HEK293 (cell line): ENCODE measurements around the gene SPATA2L.

ENCODE experiments used
- CTCF ChIA-PET: fragments of 350-600 bp; formaldehyde crosslinking; extraction: SDS; loops from one replicate; lab custom pipeline; 2021; ENCODE audit warnings: antibody characterized with exemption; lab: Yijun Ruan, JAX
- POLR2A ChIA-PET: fragments of 300-600 bp; formaldehyde crosslinking; extraction: SDS; loops from one replicate; lab custom pipeline; 2020; ENCODE audit warnings: antibody characterized with exemption, inconsistent platforms; lab: Yijun Ruan, JAX
- H3K27ac ChIP-seq: fragments of 200-500 bp; sonication (Bioruptor generic); 2 replicates; pipeline ENCODE4 v1.5.1; 2014; ENCODE audit warnings: low read depth, low read length, control low read depth, inconsistent platforms; ENCODE audit errors: extremely low read depth
- H3K36me3 ChIP-seq, 2 experiments: fragments of 200-500 bp in 1 of 2; sonication (Bioruptor generic) in 1 of 2; 1 replicate in 1 of 2; 2 replicates in 1 of 2; pipeline ENCODE4 v1.5.1; 2014 to 2017; ENCODE audit warnings: inconsistent platforms in 2 of 2, low read length in 2 of 2; ENCODE audit not compliant: control insufficient read depth in 2 of 2, insufficient read depth in 1 of 2
- H3K4me1 ChIP-seq: fragments of 200-500 bp; sonication (Bioruptor generic); 2 replicates; pipeline ENCODE4 v1.5.1; 2014; ENCODE audit warnings: mild to moderate bottlenecking, low read length, inconsistent platforms; ENCODE audit not compliant: control insufficient read depth, insufficient read depth
- H3K4me3 ChIP-seq: 2 replicates; pipeline ENCODE4 v1.5.1; 2011; ENCODE audit warnings: low read depth, mild to moderate bottlenecking, control low read depth, low read length, moderate library complexity
- H3K9me3 ChIP-seq: fragments of 200-500 bp; sonication (Bioruptor generic); 2 replicates; pipeline ENCODE4 v1.5.1; 2014; ENCODE audit warnings: low read depth, low read length, inconsistent platforms; ENCODE audit not compliant: control insufficient read depth, insufficient read depth
- GFI1B ChIP-seq: fragments of 450-650 bp; formaldehyde crosslinking; IDR thresholded peaks from 2 replicates; pipeline ENCODE4 v1.5.1; 2016; ENCODE audit warnings: missing biosample characterization, missing genetic modification characterization
- GLI4 ChIP-seq: fragments of 450-650 bp; formaldehyde crosslinking; IDR thresholded peaks from 2 replicates; pipeline ENCODE4 v1.5.1; 2016; ENCODE audit warnings: missing biosample characterization, missing genetic modification characterization
- GLIS1 ChIP-seq: fragments of 450-650 bp; formaldehyde crosslinking; IDR thresholded peaks from 2 replicates; pipeline ENCODE4 v1.5.1; 2016; ENCODE audit warnings: missing biosample characterization, missing genetic modification characterization
- IKZF3 ChIP-seq: fragments of 450-650 bp; IDR thresholded peaks from 2 replicates; pipeline ENCODE4 v1.5.0; 2018; ENCODE audit warnings: missing biosample characterization, mild to moderate bottlenecking, missing genetic modification characterization, moderate library complexity
- KLF1 ChIP-seq: fragments of 450-650 bp; formaldehyde crosslinking; IDR thresholded peaks from 2 replicates; pipeline ENCODE4 v1.5.1; 2016; ENCODE audit warnings: missing biosample characterization, missing genetic modification characterization
- KLF7 ChIP-seq: fragments of 450-650 bp; formaldehyde crosslinking; IDR thresholded peaks from 2 replicates; pipeline ENCODE4 v1.5.1; 2016; ENCODE audit warnings: missing biosample characterization, missing genetic modification characterization, borderline replicate concordance
- KLF9 ChIP-seq: fragments of 450-650 bp; formaldehyde crosslinking; IDR thresholded peaks from 2 replicates; pipeline ENCODE4 v1.5.1; 2016; ENCODE audit warnings: missing biosample characterization, missing genetic modification characterization, low read depth
- YY2 ChIP-seq: fragments of 450-650 bp; formaldehyde crosslinking; IDR thresholded peaks from 2 replicates; pipeline ENCODE4 v1.5.1; 2016; ENCODE audit warnings: missing biosample characterization, missing genetic modification characterization
- ZBTB11 ChIP-seq: fragments of 450-650 bp; formaldehyde crosslinking; conservative IDR thresholded peaks from 2 replicates; pipeline ENCODE4 v1.5.1; 2016; ENCODE audit warnings: low read depth, missing biosample characterization, missing genetic modification characterization
- ZBTB20 ChIP-seq: fragments of 450-650 bp; formaldehyde crosslinking; IDR thresholded peaks from 2 replicates; pipeline ENCODE4 v1.5.1; 2016; ENCODE audit warnings: missing biosample characterization, missing genetic modification characterization
- ZBTB26 ChIP-seq: fragments of 450-650 bp; formaldehyde crosslinking; optimal IDR thresholded peaks from 2 replicates; pipeline ENCODE3; 2016; ENCODE audit warnings: missing biosample characterization, mild to moderate bottlenecking, missing genetic modification characterization
- ZFP37 ChIP-seq: fragments of 450-650 bp; formaldehyde crosslinking; IDR thresholded peaks from 2 replicates; pipeline ENCODE4 v1.5.1; 2016; ENCODE audit warnings: missing biosample characterization, missing genetic modification characterization
- ZFP69B ChIP-seq: fragments of 450-650 bp; formaldehyde crosslinking; IDR thresholded peaks from 2 replicates; pipeline ENCODE4 v1.5.1; 2016; ENCODE audit warnings: missing biosample characterization, missing genetic modification characterization
- ZNF202 ChIP-seq: fragments of 450-650 bp; formaldehyde crosslinking; IDR thresholded peaks from 2 replicates; pipeline ENCODE4 v1.5.1; 2016; ENCODE audit warnings: missing biosample characterization, missing genetic modification characterization, borderline replicate concordance
- ZNF248 ChIP-seq: fragments of 450-650 bp; formaldehyde crosslinking; IDR thresholded peaks from 2 replicates; pipeline ENCODE4 v1.5.1; 2017; ENCODE audit warnings: missing biosample characterization, missing genetic modification characterization
- ZNF26 ChIP-seq: fragments of 450-650 bp; formaldehyde crosslinking; IDR thresholded peaks from 2 replicates; pipeline ENCODE4 v1.5.1; 2016; ENCODE audit warnings: missing biosample characterization, missing genetic modification characterization
- ZNF335 ChIP-seq: fragments of 450-650 bp; formaldehyde crosslinking; conservative IDR thresholded peaks from 2 replicates; pipeline ENCODE4 v1.5.1; 2016; ENCODE audit warnings: missing biosample characterization, missing genetic modification characterization
- ZNF510 ChIP-seq: fragments of 450-650 bp; formaldehyde crosslinking; IDR thresholded peaks from 2 replicates; pipeline ENCODE4 v1.5.1; 2018; ENCODE audit warnings: mild to moderate bottlenecking, missing genetic modification characterization, missing biosample characterization; ENCODE audit not compliant: insufficient replicate concordance
- ZNF544 ChIP-seq: fragments of 450-650 bp; formaldehyde crosslinking; IDR thresholded peaks from 2 replicates; pipeline ENCODE4 v1.5.0; 2017; ENCODE audit warnings: missing biosample characterization, missing genetic modification characterization
- ZNF571 ChIP-seq: fragments of 450-650 bp; formaldehyde crosslinking; IDR thresholded peaks from 2 replicates; pipeline ENCODE4 v1.5.0; 2017; ENCODE audit warnings: missing biosample characterization, missing genetic modification characterization
- ZNF624 ChIP-seq: fragments of 450-650 bp; formaldehyde crosslinking; IDR thresholded peaks from 2 replicates; pipeline ENCODE4 v1.5.1; 2017; ENCODE audit warnings: missing biosample characterization, missing genetic modification characterization

Gene SPATA2L

DNA sequence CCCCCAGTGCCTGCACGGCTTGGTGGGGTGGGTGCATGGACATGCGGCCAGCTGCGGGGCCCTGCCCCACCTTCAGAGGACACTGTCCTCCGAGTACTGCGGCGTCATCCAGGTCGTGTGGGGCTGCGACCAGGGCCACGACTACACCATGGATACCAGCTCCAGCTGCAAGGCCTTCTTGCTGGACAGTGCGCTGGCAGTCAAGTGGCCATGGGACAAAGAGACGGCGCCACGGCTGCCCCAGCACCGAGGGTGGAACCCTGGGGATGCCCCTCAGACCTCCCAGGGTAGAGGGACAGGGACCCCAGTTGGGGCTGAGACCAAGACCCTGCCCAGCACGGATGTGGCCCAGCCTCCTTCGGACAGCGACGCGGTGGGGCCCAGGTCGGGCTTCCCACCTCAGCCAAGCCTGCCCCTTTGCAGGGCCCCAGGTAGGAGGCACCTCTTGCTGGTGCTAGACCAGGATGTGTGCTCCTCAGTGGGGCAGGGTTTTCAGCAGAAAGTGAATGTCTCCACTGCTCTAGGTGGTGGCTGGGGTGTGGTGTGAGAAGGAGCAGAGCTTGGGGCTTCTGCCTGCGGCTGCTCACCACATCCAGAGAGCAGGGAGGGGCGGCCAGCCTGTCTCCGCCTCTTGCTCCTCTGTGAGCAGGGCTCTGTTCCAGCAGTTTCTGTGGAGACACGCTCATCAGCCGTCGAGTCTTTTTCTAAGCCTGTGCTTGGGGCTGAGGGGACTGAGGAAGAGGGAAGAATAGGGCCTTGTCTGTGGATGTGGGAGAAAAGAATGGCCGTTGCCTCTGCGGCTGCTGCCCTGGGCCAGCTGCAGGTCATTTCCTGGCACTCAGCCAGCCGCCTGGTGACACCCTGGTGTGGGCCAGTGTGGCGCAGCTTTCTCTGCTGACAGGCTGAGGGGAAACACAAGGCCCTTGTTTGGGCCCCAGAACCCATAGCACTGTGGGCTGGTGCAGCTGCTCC lies 22.1 kb upstream of the SPATA2L start:
- peaks cover 25 to 39% of the 10 kb centered on the region in 2 experiments; a peak in 2 of 3 replicates for H3K36me3 ChIP-seq
- CTCF ChIA-PET, result interaction anchor here (0.6 to 1.9 kb wide), 2 partner anchors 17 to 290 kb away, joined by 3 to 9 read pairs; no protein-coding TSS in a partner anchor
- TF ChIP-seq ZNF571 (tag by site-specific recombination) (no peak), ZNF202 (tag by site-specific recombination) (no peak), YY2 (no peak), ZFP37 (no peak), ZNF248 (tag by site-specific recombination) (no peak), GLI4 (tag by site-specific recombination) (no peak), ZFP69B (tag by site-specific recombination) (no peak), IKZF3 (no peak)
- H3K4me1 ChIP-seq, result peaks cover 5% of the 10 kb centered on the region; the same call in 1 of the 2 replicates
- no peak overlapping the region for H3K4me3 ChIP-seq
- H3K9me3 ChIP-seq, result no peaks in the 10 kb centered on the region
- H3K27ac ChIP-seq, result no peak overlapping the region
- POLR2A ChIA-PET, result interaction anchor here (0.5 to 1.8 kb wide), 4 partner anchors 9 to 54 kb away, joined by 3 to 4 read pairs (median 4); no protein-coding TSS in a partner anchor

DNA sequence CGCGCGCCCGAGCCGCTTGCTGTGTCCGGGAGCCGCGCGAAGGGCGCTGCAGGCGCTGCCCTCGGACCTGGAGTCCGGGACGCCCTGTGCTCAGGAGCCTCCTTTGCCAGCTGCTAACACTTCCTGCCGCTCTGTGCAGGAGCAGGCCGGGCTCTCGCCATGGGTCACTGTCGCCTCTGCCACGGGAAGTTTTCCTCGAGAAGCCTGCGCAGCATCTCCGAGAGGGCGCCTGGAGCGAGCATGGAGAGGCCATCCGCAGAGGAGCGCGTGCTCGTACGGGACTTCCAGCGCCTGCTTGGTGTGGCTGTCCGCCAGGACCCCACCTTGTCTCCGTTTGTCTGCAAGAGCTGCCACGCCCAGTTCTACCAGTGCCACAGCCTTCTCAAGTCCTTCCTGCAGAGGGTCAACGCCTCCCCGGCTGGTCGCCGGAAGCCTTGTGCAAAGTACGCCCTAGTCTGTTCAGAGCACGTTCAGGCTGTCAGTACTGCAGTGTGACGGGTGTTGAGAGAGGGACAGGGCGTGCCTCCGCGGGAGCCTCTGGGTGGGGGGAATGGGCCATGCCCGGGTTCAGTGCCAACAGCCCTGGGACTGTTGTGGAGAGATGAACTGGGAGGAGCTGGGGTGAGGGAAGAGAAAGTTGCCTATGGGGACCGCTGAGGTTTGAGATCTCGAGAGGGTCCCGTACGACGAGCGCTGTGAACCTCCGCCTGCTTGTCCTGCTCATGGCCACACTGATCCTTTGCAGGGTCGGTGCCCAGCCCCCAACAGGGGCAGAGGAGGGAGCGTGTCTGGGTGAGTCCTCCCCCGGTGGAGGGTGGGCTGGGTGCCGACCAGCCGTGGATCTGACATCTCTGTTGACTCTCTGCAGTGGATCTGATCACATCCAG lies 21.1 kb upstream of the SPATA2L start:
- Histone ChIP-seq H3K36me3 (peaks cover 21 to 41% of the 10 kb centered on the region in 2 experiments; a peak in 2 of 3 replicates), H3K4me3 (peak overlapping the region; percentile 70)
- TF ChIP-seq KLF9 (tag by site-specific recombination) (peak; percentile 31; the same call in 1 of the 2 replicates), ZBTB11 (tag by site-specific recombination) (no peak), ZBTB26 (tag by site-specific recombination) (peak; percentile 32), ZNF624 (tag by site-specific recombination) (no peak), KLF1 (peak; percentile 97), ZNF510 (no peak), ZNF26 (tag by site-specific recombination) (no peak), GFI1B (no peak), ZNF544 (no peak), ZNF335 (tag by site-specific recombination) (peak; percentile 32; the same call in 1 of the 2 replicates), GLIS1 (tag by site-specific recombination) (peak; percentile 49), ZBTB20 (tag by site-specific recombination) (peak; percentile 63; the same call in 1 of the 2 replicates), KLF7 (tag by site-specific recombination) (peak; percentile 56; the same call in 1 of the 2 replicates)
- TF ChIP-seq, all 188 proteins: peak for 7
- Histone ChIP-seq H3K27ac (peak overlapping the region; percentile 84; the same call in 1 of the 2 replicates), H3K4me1 (peaks cover 5% of the 10 kb centered on the region; the same call in 1 of the 2 replicates), H3K9me3 (no peaks in the 10 kb centered on the region)
- POLR2A ChIA-PET, result no interaction called here
- CTCF ChIA-PET, result interaction anchor here (1.0 kb wide), 1 partner anchor 17 kb away, joined by 3 read pairs; no protein-coding TSS in a partner anchor
